ENCODE data around the gene RAB11FIP4. TPM values are rescaled to one million over a fixed set of nuclear protein-coding genes. Genes with fewer than 3 reads are reported as not detected.

Gene RAB11FIP4
- total RNA-seq, 4 donors from 2014 or later, result 41.0 to 173 (median 53.7) TPM

- 34 to 52% methylated on average over 6 to 12 of the region's 12 CpGs for WGBS, 2 donors (ENCODE audit: low coverage in 1 of 2)
- no peak overlapping the region for H3K4me3 ChIP-seq
- peak; percentile 61 for DNase-seq
These were observed 103.0 kb downstream of the RAB11FIP4 start for GRCh38 chr17:31494259-31495021.

GRCh38 chr17:31495022-31495885 lies 103.8 kb downstream of the RAB11FIP4 start:
- TF ChIP-seq EP300 (IDR thresholded peaks at IDR 0.05; ENCODE audit: low read depth), result no peak
- Histone ChIP-seq H3K4me3 (no peak overlapping the region), H3K27ac (peak overlapping the region; percentile 73 to 94 (median 86)), H3K9me3 (no peaks in the 10 kb centered on the region), H3K36me3 (no peaks in the 10 kb centered on the region), H3K4me1 (peaks cover 16 to 67% (median 47%) of the 10 kb centered on the region in 4 donors), H3K27me3 (no peaks in the 10 kb centered on the region)
- WGBS, 2 donors (ENCODE audit: low coverage in 1 of 2), result 66 to 74% methylated on average over 9 to 10 of the region's 10 CpGs
- intact Hi-C loops (cut with DNase I; ENCODE audit: low total_unique reads), result no loop called here
- in situ Hi-C loops (cut with MboI; ENCODE audit: low pct_ligation_motif_present in 1 of 4, low pct_unique_long_range_greater_than_20kb in 1 of 4, low sequenced_read_pairs in 3 of 4), result loop anchor here in 1 of 4 donors (10.0 kb wide), 1 partner anchor 60 kb away; no protein-coding TSS in a partner anchor
- peak; percentile 69 for DNase-seq

More at GRCh38 chr17:31494259-31495021, 103.0 kb downstream of the RAB11FIP4 start:
- Histone ChIP-seq H3K4me1 (peaks cover 16 to 67% (median 52%) of the 10 kb centered on the region in 4 donors), H3K9me3 (no peaks in the 10 kb centered on the region), H3K27me3 (no peaks in the 10 kb centered on the region), H3K27ac (peak overlapping the region; percentile 73 to 94 (median 86)), H3K36me3 (no peaks in the 10 kb centered on the region)
- in situ Hi-C loops (cut with MboI; ENCODE audit: low pct_ligation_motif_present in 1 of 4, low pct_unique_long_range_greater_than_20kb in 1 of 4, low sequenced_read_pairs in 3 of 4) (loop anchor here in 1 of 4 donors (10.0 kb wide), 1 partner anchor 60 kb away; no protein-coding TSS in a partner anchor), intact Hi-C loops (cut with DNase I; ENCODE audit: low total_unique reads) (no loop called here)
- TF ChIP-seq EP300 (IDR thresholded peaks at IDR 0.05; ENCODE audit: low read depth) (no peak), POLR2AphosphoS5 (IDR thresholded peaks at IDR 0.05) (peak in 2 of 3 donors; percentile 32 to 50)

- in situ Hi-C loops (cut with MboI; ENCODE audit: low pct_ligation_motif_present in 1 of 4, low pct_unique_long_range_greater_than_20kb in 1 of 4, low sequenced_read_pairs in 3 of 4) (loop anchor here in 1 of 4 donors (10.0 kb wide), 1 partner anchor 59 kb away; no protein-coding TSS in a partner anchor), intact Hi-C loops (cut with DNase I; ENCODE audit: low total_unique reads) (no loop called here)
- Histone ChIP-seq H3K4me3 (no peak overlapping the region), H3K27ac (no peak overlapping the region), H3K4me1 (peaks cover 8 to 59% (median 39%) of the 10 kb centered on the region in 4 donors), H3K27me3 (no peaks in the 10 kb centered on the region), H3K9me3 (no peaks in the 10 kb centered on the region), H3K36me3 (no peaks in the 10 kb centered on the region)
- WGBS, 2 donors (ENCODE audit: low coverage in 1 of 2), result 87 to 88% methylated on average over 3 to 5 of the region's 5 CpGs
- DNase-seq, result no peak
- TF ChIP-seq POLR2A (IDR thresholded peaks at IDR 0.05), result no peak
- TF ChIP-seq POLR2AphosphoS5 (IDR thresholded peaks at IDR 0.05), result no peak
- TF ChIP-seq EP300 (IDR thresholded peaks at IDR 0.05; ENCODE audit: low read depth), result no peak
- TF ChIP-seq CTCF (IDR thresholded peaks at IDR 0.05), result no peak
These were observed 104.6 kb downstream of the RAB11FIP4 start for GRCh38 chr17:31496097-31496496.

- no peak for DNase-seq
- intact Hi-C loops (cut with DNase I; ENCODE audit: low total_unique reads), result no loop called here
- no peak overlapping the region for H3K4me3 ChIP-seq
- no peak for TF ChIP-seq POLR2A (IDR thresholded peaks at IDR 0.05)
- no peak for TF ChIP-seq POLR2AphosphoS5 (IDR thresholded peaks at IDR 0.05)
- TF ChIP-seq EP300 (IDR thresholded peaks at IDR 0.05; ENCODE audit: low read depth), result no peak
- no peak for TF ChIP-seq CTCF (IDR thresholded peaks at IDR 0.05)
- H3K27me3 ChIP-seq, result no peaks in the 10 kb centered on the region
- peaks cover 8 to 54% (median 34%) of the 10 kb centered on the region in 4 donors for H3K4me1 ChIP-seq
- 86% methylated on average over 6 of the region's 6 CpGs; no CpG with 5 or more reads in 1 of the 2 donors for WGBS, 2 donors (ENCODE audit: low coverage in 1 of 2)
- H3K36me3 ChIP-seq, result no peaks in the 10 kb centered on the region
- H3K27ac ChIP-seq, result no peak overlapping the region
- H3K9me3 ChIP-seq, result no peaks in the 10 kb centered on the region
- in situ Hi-C loops (cut with MboI; ENCODE audit: low pct_ligation_motif_present in 1 of 4, low pct_unique_long_range_greater_than_20kb in 1 of 4, low sequenced_read_pairs in 3 of 4), result loop anchor here in 1 of 4 donors (10.0 kb wide), 1 partner anchor 58 kb away; no protein-coding TSS in a partner anchor
These were observed 105.1 kb downstream of the RAB11FIP4 start for GRCh38 chr17:31496601-31497000.

Measured in transverse colon (tissue), 4 donors.